H54 (cell line): ENCODE measurements around the gene SELENOO.
"Not testable (repeated sequence)": the region's sequence is repeated elsewhere in the genome, so short reads cannot be mapped to it uniquely, and the experiment has no call there.

ENCODE experiments used
- DNase-seq: peaks from one replicate; pipeline ENCODE4 v3.0.0; 2011; ENCODE audit warnings: low spot score, mixed read lengths; ENCODE audit not compliant: insufficient read length
- FAIRE-seq: peaks from 3 replicates; lab custom pipeline; 2011; peaks lifted over from hg19 to GRCh38; lab: Jason Lieb, UNC
- POLR2A ChIP-seq: IDR thresholded peaks from 2 replicates; pipeline ENCODE4 v1.6.1; 2011; ENCODE audit warnings: low read depth, mild to moderate bottlenecking, low read length

Gene SELENOO

DNA sequence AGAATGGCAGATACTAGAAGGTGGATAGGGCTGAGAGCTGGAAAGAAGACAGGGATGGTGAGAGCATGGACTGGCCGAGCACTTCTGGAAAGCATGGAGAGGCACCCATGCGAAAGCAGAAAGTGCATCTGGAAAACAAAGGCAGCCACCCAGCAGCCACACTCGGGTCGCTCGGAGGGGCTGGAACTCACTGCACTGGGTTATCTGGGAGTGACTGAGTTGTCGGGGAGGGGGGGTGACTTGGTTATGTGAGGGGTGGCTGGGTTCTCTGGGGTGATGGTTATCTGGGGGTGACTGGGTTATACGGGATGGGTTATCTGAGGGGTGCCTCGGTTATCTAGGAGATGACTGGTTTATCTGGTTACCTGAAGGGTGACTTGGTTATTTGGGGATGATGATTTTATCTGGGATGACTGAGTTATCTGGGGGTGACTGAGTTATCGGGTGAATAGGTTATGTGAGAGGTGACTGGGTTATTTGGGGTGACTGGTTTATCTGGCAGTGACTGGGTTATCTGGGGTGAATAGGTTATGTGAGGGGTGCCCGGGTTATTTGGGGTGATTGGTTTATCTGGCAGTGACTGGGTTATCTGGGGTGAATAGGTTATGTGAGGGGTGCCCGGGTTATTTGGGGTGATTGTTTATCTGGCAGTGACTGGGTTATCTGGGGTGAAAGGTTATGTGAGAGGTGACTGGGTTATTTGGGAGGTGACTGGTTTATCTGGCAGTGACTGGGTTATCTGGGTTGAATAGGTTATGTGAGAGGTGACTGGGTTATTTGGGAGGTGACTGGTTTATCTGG is 32.9 kb upstream of the SELENOO start:
- no peak for TF ChIP-seq POLR2A
- no peak for DNase-seq
- no peak for FAIRE-seq

DNA sequence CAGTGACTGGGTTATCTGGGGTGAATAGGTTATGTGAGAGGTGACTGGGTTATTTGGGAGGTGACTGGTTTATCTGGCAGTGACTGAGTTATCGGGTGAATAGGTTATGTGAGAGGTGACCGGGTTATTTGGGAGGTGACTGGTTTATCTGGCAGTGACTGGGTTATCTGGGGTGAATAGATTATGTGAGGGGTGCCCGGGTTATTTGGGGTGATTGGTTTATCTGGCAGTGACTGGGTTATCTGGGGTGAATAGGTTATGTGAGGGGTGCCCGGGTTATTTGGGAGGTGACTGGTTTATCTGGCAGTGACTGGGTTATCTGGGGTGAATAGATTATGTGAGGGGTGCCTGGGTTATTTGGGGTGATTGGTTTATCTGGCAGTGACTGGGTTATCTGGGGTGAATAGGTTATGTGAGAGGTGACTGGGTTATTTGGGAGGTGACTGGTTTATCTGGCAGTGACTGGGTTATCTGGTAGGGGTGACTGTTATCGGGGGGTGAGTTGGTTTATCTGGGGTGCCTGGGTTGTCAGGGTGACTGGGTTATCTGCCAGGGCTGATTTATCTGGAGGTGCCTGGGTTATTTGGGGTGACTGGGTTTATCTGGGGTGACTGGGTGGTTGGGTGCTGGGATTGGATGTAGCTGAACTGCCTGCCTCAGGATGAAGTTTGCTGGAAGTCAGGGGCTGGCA is 32.2 kb upstream of the SELENOO start:
- FAIRE-seq, DNase-seq: not testable (repeated sequence)

DNA sequence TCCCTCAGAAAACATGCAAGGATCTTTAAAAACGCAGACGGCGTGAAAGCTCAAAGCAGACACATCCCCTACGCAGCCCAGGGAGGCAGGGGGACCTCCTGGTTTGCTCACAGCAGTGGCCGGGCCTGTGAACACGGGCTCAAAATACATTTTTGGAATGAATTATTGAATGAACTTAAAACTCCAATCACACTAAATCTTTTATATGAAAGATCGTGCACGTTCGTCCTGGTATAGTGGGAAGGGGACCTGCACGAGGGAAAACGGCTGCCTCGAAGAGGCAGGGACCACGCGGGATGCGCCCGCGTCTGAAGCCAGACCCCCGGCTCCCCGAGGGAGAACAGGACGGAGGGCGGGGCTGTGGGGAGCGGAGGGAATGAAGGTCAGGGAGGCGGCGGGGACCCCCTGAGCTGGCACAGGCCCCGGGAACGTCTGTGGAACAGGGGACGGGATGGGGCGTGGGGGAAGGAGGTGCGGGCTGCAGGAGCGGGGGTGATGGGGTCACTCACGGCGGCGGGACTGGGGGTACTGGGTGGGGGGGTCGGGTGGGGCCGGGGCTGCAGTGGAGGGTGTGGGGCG is 31.5 kb upstream of the SELENOO start:
- DNase-seq (no peak), FAIRE-seq (no peak)
- no peak for TF ChIP-seq POLR2A

DNA sequence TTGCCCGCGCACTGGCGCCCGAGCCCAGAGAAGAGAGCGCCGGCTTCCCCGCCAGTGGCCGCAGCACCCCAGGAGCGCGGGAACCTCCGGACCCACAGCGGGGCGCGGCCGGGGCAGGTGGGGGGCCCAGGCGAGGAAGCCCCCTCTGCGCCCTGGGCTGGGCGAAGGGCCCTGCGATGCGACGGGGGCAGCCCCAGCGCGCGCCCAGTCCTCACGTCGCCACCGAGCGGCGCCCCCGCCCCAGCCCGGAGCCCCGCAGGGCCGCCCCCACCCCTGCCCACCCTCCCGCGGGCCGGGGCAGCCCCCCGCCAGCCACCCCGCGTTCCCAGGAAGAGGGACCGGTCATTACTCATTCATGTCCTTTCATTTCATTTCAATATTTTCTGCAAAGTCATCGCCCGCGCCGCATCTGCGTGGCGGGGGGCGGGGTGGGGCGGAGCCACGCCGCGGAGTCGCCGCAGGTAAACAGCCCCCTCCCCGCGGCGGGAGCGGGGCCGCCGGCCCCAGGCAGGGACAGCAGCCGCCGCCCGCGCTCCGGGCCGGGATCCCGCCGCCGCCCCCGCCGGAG is 31.0 kb upstream of the SELENOO start:
- FAIRE-seq = no peak
- TF ChIP-seq POLR2A = no peak
- DNase-seq = no peak

DNA sequence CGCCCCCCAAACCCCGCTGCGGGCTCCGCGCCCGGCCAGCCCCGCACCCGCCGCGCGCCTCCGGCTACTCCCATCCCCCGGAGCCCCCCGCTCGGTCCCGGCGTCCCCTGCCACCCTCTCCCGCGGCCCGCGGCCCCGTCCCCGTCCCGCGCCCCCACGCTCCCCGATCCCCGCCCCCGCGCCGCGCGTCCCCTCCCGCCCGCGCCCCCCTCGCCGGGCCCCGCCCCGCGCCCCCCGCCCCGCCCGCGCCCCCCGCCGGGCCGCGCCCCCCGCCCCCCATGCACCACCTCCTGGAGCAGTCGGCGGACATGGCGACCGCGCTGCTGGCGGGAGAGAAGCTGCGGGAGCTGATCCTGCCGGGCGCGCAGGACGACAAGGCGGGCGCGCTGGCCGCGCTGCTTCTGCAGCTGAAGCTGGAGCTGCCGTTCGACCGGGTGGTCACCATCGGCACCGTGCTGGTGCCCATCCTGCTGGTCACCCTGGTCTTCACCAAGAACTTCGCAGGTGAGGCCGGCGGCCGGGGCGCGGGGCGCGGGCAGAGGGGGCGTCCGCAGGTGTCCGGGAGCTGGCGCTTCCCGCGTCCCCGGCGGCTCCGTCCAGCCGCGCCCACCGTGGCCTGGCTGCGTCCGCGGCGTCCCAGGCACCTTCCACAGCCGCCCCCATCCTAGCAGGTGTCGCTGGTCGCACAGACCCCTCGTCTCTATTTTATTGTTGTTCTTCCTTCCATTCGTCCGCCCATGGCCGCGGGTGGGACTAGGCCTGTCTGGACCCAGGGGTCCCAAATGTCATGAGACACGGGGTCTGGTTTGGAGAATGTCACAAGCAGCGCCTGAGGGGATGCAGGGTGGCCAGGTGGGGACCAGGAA is 30.1 kb upstream of the SELENOO start, which contains the start of gene PANX2:
TSS of gene PANX2 (plus strand) at position 279 of the 866 bp plus-strand sequence. CDS start at position 279, 0 bp downstream.
- DNase-seq (no peak), FAIRE-seq (no peak)
- TF ChIP-seq POLR2A = no peak

DNA sequence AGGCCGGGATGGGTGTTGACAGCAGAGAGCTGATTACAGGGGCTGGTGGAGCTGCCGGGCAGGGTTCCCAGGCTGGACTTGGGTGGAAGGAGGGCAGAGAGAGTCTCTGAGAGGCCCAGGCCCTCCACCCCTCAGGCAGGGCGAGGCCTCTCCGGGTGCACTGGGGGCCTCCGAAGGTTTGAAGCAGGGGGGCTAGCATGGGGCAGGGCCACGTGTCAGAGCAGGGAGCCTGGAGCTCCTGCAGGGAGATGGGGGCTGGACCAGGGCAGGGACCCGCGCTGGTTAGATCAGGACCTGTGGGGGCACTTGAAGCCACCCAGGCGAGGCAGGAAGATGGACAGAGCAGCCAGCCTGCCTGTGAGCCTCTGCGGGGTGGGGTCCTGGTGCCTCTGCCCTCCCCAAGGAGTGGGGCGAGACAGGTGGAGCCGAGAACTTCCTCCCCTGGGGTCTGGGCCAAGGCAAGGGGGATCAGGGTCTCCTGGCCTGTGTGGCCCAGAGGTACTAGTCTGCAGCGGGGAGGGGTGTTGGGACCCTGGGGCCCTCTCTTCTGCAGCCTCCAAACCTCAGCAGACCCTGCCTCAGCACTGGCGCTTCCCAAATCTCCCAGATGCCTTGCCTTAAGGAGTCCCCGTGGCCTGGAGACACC is 29.4 kb upstream of the SELENOO start:
- TF ChIP-seq POLR2A = no peak
- no peak for FAIRE-seq
- no peak for DNase-seq

DNA sequence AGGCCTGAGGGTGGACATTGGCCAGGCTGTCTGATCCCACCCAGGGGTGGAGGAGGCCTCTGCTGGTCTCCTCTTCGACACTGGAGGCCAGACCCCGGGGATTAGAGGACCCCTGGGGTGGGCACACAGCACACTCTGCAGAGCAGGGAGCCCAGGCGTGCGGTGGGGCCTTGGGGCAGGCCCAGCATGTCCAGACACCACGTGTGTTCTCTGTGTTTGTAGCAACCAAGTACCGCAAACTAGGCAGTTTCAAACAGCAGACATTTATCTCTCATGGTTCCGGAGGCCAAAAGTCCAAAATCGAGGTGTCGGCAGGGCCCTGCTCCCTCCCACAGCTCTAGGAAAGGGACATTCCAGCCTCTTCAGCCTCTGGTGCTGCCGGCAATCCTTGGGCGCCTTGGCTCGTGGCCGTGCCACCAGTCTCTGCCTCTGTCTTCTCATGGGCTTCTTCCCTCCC is 28.8 kb upstream of the SELENOO start:
- TF ChIP-seq POLR2A = no peak
- FAIRE-seq = no peak
- no peak for DNase-seq

DNA sequence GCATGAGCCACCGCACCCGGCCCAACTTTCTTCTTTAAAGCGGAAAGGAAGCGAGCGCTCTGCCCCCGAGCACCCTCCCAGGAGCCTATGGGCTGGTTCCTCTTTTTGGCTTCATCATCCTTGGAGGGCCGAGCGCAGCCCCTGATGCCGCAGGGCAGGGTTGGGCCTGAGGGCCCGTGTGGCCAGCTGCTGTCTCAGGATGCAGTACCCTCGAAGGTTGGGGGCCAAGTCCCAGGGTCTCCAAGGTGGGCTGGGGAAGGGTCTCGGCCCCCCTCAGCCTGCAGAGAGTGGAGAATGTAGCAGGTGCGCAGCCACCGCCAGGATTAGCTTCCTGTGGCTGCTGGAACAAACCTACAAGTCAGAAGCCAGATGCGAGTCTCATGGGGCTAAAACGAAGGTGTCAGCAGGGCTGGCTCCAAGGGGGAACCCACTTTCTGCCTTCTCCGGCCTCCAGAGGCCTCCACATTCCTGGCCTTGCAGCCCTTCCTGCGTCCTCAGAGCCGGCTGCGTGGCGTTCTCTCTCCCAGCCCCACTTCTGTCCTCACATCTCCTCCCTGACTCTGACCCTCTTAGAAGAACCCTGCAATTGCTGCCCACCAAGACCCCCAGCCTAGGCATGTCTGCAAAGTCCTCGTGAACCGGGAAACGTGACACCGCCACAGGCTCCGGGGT is 27.4 kb upstream of the SELENOO start:
- FAIRE-seq = no peak
- no peak for TF ChIP-seq POLR2A
- no peak for DNase-seq

DNA sequence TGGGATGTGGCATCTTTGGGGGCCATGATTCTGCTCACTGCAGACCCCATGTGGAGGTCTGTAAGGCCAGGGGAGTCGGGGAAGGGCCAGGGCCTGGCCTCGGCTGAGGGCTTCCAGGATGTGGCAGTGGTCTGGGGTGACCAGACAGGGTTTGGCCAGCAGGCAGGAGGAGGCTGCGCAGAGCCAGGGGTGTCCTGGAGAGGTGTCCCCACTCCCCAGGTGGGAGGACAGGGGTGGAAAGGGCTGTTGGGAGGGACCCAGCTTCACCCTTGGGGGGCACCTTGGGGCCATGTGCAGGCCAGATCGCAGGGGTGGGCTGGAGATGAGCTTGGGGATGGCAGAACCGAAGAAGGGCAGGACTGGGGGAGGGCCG is 26.8 kb upstream of the SELENOO start:
- no peak for TF ChIP-seq POLR2A
- FAIRE-seq = no peak
- no peak for DNase-seq

DNA sequence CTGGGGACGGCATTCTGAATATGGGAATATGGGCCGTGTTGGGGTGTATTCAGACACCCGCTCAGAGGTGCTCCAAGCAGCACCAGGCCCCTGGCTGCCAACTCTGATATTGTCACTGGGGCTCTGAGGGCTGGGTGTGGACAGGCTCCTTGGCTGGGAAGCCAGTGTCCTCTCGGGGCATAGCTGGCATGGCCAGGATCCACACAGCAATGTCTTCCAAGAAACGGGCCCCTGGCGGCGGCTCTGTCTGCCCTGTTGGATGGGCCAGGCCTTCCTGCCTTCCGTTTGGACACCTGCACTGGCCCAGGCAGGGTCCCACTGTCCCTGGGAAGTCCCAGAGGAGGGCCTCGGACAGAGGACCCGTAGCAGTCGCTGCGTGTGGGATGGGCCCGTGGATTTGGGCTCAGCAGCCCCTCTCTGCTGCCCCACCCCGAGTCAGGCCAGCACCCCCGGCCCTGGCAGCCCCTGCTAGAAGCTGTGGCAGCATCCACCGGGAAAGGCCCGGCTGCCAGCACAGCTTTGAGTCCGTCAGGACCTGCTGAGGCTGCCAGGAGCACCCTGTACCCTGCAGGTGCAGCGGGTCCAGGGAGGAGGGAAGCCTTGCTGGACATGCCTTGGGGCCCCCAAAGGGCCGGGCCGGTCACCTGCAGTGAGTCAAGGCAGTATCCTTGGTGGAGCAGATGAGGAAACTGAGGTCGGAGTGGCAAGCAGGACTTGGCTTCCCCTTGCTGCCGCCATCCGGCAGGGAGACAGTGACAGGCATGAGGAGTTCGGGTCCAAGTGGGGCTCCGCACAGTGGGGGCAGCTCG is 26.2 kb upstream of the SELENOO start:
- DNase-seq = no peak
- no peak for TF ChIP-seq POLR2A
- FAIRE-seq = no peak

DNA sequence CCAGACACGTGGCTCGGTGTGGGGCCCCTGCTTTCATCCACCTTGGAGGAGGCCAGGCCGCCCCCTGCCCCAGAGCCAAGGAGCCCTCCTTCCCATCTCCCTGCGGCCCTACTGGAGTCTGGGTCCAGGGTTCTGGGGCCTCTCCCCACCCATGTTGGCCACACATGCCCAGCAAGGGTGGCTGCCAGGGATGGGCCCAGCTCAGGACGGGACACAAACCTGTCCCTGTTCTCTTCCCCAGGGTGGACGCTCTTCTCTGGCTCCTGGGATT is 25.7 kb upstream of the SELENOO start:
- FAIRE-seq (no peak), DNase-seq (no peak)
- no peak for TF ChIP-seq POLR2A
